ENCODE results near the gene AXIN1. TPM values are rescaled to one million over a fixed set of nuclear protein-coding genes. Genes with fewer than 3 reads are reported as not detected.
A peak's percentile ranks its signal among the peaks of the same experiment; 100 is the strongest.

Gene AXIN1
- total and polyA plus RNA-seq, 9 of the 15 experiments (the other 6 are each of a cell fraction or from before 2014, with no cell fraction given) = 0.42 to 58.0 (median 25.9) TPM

GRCh38 chr16:351804-352520 is 561 bp downstream of the AXIN1 start (continued):
- TF ChIP-seq POU5F1 (IDR thresholded peaks at IDR 0.05; ENCODE audit: borderline replicate concordance, low read depth, low read length, partially characterized antibody) (no peak), L3MBTL2 (IDR thresholded peaks at IDR 0.05) (peak; percentile 89), E2F6 (IDR thresholded peaks at IDR 0.05; ENCODE audit: borderline replicate concordance in 1 of 2, extremely low read depth in 1 of 2, insufficient read depth in 1 of 2, insufficient read length in 1 of 2, low read depth in 1 of 2, low read length in 1 of 2, poor library complexity in 1 of 2, severe bottlenecking in 1 of 2) (peak; percentile 71 to 94), ZNF586 (CRISPR knock-in tag; conservative IDR thresholded peaks at IDR 0.05) (peak; percentile 69; the same call in 1 of the 2 replicates), PHTF2 (CRISPR knock-in tag; IDR thresholded peaks at IDR 0.05) (no peak), PCBP1 (IDR thresholded peaks at IDR 0.05; ENCODE audit: low read depth, low read length, poor library complexity, severe bottlenecking) (no peak), RBBP5 (IDR thresholded peaks at IDR 0.05; ENCODE audit: borderline replicate concordance, insufficient read depth, low read length, poor library complexity, severe bottlenecking) (peak; percentile 47), PCBP2 (IDR thresholded peaks at IDR 0.05; ENCODE audit: low read depth, low read length, poor library complexity, severe bottlenecking) (no peak), MYC (IDR thresholded peaks at IDR 0.05; ENCODE audit: low read depth, low read length) (peak; percentile 69), MYC (CRISPR knock-in tag; IDR thresholded peaks at IDR 0.05; ENCODE audit: borderline replicate concordance, low read depth) (no peak), XRCC5 (IDR thresholded peaks at IDR 0.05; ENCODE audit: low read depth, low read length) (no peak), XRCC4 (IDR thresholded peaks at IDR 0.05; ENCODE audit: extremely low read depth, insufficient read depth, insufficient read length) (no peak), TAF15 (IDR thresholded peaks at IDR 0.05; ENCODE audit: low read depth, low read length) (no peak), SMARCA4 (IDR thresholded peaks at IDR 0.05) (no peak), ELF2 (CRISPR knock-in tag; IDR thresholded peaks at IDR 0.05) (no peak), MAZ (CRISPR knock-in tag; conservative IDR thresholded peaks at IDR 0.05 in 1 of 2, IDR thresholded peaks at IDR 0.05 in 1 of 2) (peak in 1 of 2 experiments; percentile 43; a peak in 1 of 4 replicates), RREB1 (CRISPR knock-in tag; IDR thresholded peaks at IDR 0.05) (no peak), MEIS2 (IDR thresholded peaks at IDR 0.05; ENCODE audit: partially characterized antibody) (no peak)
- TF ChIP-seq, protein P1, sequence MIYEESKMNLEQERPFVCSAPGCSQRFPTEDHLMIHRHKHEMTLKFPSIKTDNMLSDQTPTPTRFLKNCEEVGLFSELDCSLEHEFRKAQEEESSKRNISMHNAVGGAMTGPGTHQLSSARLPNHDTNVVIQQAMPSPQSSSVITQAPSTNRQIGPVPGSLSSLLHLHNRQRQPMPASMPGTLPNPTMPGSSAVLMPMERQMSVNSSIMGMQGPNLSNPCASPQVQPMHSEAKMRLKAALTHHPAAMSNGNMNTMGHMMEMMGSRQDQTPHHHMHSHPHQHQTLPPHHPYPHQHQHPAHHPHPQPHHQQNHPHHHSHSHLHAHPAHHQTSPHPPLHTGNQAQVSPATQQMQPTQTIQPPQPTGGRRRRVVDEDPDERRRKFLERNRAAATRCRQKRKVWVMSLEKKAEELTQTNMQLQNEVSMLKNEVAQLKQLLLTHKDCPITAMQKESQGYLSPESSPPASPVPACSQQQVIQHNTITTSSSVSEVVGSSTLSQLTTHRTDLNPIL (CRISPR knock-in tag; IDR thresholded peaks at IDR 0.05) = no peak

Data from K562 (cell line).